HG03457 (cell line): ENCODE data around the gene HAGH.
"Not testable (repeated sequence)": the region's sequence is repeated elsewhere in the genome, so short reads cannot be mapped to it uniquely, and the experiment has no call there.

Source experiments
- ATAC-seq: cut with Tn5 transposase; IDR thresholded peaks from one replicate; pipeline ENCODE4 v1.9.1; 2021; ENCODE audit warnings: moderate number of reproducible peaks; ENCODE audit not compliant: unreplicated experiment

HAGH gene

GRCh38 chr16:1815461-1815860 is 11.2 kb downstream of the HAGH start:
- no peak for ATAC-seq

- ATAC-seq = no peak
These were observed 13.9 kb downstream of the HAGH start for GRCh38 chr16:1812732-1813163.

- ATAC-seq = no peak
These were observed 16.1 kb downstream of the HAGH start for GRCh38 chr16:1810536-1810935.

GRCh38 chr16:1810106-1810505 is 16.5 kb downstream of the HAGH start:
- ATAC-seq = no peak

GRCh38 chr16:1809281-1809801 is 17.3 kb downstream of the HAGH start:
- no peak for ATAC-seq

GRCh38 chr16:1808691-1809090 is 17.9 kb downstream of the HAGH start:
- ATAC-seq = no peak

GRCh38 chr16:1807626-1808025 is 19.0 kb downstream of the HAGH start:
- ATAC-seq = no peak

- ATAC-seq = no peak
These were observed 25.9 kb downstream of the HAGH start for GRCh38 chr16:1800701-1801100.

- not testable (repeated sequence) for ATAC-seq
These were observed 27.4 kb downstream of the HAGH start for GRCh38 chr16:1799263-1799662.

GRCh38 chr16:1794908-1795666 is 31.5 kb downstream of the HAGH start:
- no peak for ATAC-seq

- ATAC-seq = no peak
These were observed 32.3 kb downstream of the HAGH start for GRCh38 chr16:1794221-1794871.

- ATAC-seq = no peak
These were observed 32.9 kb downstream of the HAGH start, which contains the start of gene IGFALS for GRCh38 chr16:1793578-1794220. Gene IGFALS, minus strand, starts transcription at chr16:1793705. Its CDS starts 53 bp downstream, at chr16:1793652.

- no peak for ATAC-seq
These were observed 33.6 kb downstream of the HAGH start for GRCh38 chr16:1792836-1793577.

- ATAC-seq = no peak
These were observed 34.4 kb downstream of the HAGH start for GRCh38 chr16:1791943-1792812.

- no peak for ATAC-seq
These were observed 35.2 kb downstream of the HAGH start for GRCh38 chr16:1791256-1791942.

- no peak for ATAC-seq
These were observed 35.9 kb downstream of the HAGH start for GRCh38 chr16:1790611-1791255.

- no peak for ATAC-seq
These were observed 36.4 kb downstream of the HAGH start for GRCh38 chr16:1790261-1790610.

- ATAC-seq = no peak
These were observed 37.0 kb downstream of the HAGH start for GRCh38 chr16:1789643-1790045.

GRCh38 chr16:1788708-1789100 is 37.9 kb downstream of the HAGH start:
- ATAC-seq = no peak
